ENCODE data around the gene DNAH7.
"Not testable (repeated sequence)": the region's sequence is repeated elsewhere in the genome, so short reads cannot be mapped to it uniquely, and the experiment has no call there.

DNAH7 gene

DNA sequence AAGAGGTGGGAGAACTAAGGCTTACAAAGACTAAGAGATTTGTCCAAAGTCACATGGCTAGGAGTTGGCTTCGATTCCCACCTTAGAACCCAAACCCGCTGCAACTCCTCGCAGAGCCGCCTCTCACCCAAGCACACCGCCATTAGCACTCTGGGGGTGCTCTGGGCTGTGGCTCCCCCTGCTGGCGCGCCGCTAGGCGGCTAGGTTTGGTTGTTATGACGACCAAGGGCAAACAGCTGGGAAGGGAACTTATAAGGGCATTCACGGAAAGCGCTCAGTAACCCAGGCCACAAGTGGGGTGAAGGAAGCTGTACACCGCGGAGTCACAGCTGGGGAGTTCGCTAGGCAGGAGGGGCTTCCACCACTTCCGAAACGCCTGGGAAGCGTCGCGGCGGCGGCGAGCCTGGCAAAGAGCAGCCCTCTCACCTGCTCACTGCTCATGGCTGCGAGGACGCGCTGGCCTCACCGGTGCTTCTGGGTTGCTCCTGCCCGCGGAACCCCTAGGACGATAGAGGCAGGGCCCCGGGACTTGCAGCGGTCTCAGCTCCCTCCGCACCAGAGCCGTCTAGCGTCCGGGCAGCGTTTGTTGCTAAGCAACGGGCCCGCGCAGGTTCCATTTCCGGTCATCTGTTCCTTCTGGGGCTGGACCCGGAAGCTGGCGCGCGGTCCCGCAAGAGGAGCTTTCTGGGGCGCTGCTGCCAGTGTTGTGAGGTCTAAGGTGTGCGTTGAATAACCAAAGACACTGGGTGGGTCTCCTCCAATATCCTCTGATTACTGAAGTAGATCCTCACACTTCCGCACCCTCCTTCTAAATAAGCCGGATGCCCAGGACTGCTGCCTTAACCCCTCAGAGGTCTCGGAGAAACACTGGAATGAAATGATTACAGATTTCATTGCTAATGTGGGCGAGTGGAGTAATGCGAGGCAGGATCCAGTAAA lies at the start of gene DNAH7:
DNAH7 (minus strand) TSS at position 567 of the 939 bp plus-strand sequence; CDS start at position 441, 126 bp downstream.
- peak; percentile 90 for DNase-seq (ENCODE audit: low spot score)

DNA sequence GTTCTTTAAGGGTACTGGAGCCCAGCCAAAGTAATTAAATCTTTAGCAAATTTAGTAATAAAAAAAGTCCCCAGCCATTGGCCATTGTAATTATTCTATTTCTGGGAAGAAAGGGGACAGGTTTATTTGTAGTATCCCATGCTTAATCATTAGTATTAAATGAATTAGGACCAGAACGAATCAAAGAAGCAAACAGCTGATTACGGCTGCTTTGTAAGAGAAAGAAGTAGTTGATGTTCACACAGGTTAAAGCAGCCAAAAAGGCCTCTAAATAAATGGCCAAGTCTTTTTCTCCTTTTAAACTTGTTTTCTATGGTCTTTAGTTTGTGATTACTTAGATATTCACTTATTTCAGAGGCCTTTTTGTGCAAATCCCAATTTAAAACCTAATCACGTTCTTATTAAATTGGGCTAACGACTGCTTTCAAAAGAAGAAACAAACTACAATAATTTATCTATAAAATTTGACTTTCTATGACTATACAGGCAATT lies 48.6 kb upstream of the DNAH7 start:
- DNase-seq (ENCODE audit: low spot score): no peak

DNA sequence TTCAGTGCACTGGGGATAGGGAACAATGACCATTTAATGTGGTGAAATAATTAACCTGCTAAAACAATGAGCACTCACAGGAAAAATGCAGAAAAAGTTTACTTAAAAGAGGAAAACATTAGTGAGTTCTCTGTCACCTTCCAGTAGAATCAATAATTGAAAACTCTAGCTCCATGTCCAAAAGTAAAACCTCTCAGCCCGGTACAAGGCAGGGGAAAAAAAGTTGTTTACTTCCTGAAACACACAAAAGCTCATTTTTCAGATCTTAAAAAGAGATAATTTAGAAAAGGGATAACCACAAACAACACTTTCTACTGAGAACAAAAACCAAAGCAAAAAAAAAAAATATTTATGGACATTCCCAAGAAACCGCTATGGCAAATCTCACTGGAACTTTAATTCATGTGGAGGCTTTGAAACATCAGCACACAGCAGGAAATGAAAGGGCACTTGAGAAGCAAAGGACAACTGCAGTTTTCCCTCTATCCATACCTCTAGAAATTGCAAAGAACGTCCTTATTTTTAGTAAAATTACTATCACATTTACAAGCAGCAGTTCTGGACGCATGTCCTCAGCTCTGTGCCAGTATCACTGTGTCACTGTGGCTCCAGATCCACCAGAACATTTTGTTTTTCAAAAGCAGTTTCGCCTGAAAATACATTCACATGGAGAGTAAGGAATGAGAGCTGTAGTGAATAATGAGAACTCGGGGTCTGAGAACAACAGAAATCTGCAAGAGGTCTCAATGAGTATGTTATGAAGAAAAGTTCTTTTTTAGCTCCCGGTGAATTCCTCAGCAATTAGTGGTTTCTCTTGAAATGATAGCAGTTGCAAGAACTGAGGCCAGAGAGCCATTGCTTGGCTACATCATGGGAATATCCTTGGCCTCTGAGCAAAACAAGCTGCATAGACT lies 44.7 kb upstream of the DNAH7 start:
- DNase-seq (ENCODE audit: low spot score): no peak

DNA sequence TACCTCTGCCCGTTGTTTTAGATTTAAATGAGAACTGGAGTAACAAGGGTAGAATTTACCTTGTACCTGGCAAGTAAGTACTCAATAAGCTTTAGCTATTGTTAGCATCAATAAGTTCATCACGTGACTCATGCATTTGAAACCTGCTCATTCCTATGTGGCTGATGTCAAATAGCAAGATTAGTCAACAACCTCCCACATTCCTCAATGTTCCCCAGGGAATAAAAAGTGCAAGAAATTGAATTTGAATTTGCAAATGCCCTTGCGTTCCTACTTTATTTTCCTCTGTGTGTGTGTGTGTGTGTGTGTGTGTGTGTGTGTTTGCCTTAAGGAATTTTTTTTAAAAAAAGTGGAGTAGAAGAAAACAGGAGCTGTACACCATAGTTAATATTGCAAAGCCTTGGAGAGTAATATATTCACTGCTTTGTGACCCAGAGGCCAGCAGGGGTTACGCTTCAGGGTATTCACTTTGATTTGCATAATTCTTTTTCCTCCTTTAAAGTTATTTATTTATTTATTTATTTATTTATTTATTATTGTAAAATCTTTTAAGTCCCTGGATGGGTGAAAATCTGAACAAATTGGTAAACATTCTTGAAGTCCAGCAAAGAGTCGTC lies 43.9 kb upstream of the DNAH7 start:
- no peak for DNase-seq (ENCODE audit: low spot score)

DNA sequence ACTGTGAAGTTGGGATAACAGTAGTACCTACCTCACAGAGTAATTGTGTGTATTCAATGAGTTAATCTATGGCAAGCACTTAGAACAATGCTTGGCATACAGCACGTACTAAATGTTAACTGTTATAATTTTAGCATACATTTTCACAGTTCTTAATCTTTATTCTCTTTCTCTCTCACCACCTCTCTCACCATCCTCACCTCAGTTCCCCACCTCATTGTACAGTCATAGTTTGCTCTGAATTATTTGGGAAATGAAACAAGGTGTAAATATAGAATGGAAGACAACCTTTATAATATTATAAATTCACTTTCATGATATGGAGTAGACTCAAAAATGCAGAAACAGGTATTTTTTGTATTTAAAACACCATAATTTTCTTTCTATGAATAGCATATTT lies 40.0 kb upstream of the DNAH7 start:
- DNase-seq (ENCODE audit: low spot score): no peak

DNA sequence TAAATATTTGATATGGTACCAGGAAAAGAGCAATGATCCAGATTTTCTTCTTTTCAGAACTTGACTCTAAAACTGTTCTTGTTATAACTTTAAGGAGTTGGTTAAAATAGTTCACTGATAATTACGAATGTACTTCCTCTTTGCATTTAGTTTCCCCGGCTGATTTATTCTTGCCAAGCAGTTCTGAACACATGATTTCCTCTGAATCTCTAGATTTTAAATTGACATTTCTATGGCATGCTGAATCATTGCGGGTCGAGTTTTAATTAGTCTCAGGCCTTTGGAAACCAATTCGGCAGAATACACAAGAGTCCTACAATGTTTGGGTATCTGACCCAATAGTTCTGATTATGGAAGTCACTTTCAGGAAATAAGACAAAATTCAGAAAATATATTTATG lies 37.3 kb upstream of the DNAH7 start:
- no peak for DNase-seq (ENCODE audit: low spot score)

DNA sequence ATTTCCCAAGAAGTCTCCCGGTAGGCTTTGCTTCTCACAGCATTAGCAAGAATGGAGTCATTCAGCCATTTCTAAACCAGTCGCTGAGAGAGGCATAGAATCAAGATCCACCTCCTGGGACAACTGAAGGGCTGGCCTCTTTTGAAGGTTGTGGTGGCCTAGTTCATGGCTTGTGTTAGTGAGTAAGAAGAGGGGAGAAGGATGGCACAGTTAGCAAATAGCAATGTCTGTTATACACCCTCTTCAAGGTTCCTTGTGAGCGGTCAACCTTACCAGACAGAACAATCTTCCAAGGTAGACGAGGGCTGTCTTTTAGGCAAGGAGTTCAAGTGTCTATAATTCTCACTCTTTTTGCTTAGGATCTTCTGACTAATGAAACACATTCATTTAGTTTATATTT lies 35.4 kb upstream of the DNAH7 start:
- no peak for DNase-seq (ENCODE audit: low spot score)

DNA sequence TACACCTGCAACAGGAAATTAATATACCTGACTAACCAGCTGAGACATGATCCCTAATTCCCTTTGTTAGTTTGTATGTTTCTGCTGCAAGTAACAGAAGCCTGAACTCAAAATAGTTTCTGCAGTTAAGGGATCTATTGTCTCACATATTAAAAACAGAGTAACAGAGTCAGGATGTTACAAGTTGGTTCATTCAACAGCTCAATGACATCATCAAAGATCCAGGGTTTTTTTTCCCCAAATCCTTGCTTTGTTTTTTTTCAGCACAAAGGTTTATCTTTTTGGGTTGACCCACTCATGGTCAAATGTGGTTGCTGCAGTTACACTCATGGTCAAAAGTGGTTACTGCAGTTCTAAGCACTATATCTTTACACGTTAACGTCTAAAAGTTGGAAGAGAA lies 35.0 kb upstream of the DNAH7 start:
- DNase-seq (ENCODE audit: low spot score): no peak

DNA sequence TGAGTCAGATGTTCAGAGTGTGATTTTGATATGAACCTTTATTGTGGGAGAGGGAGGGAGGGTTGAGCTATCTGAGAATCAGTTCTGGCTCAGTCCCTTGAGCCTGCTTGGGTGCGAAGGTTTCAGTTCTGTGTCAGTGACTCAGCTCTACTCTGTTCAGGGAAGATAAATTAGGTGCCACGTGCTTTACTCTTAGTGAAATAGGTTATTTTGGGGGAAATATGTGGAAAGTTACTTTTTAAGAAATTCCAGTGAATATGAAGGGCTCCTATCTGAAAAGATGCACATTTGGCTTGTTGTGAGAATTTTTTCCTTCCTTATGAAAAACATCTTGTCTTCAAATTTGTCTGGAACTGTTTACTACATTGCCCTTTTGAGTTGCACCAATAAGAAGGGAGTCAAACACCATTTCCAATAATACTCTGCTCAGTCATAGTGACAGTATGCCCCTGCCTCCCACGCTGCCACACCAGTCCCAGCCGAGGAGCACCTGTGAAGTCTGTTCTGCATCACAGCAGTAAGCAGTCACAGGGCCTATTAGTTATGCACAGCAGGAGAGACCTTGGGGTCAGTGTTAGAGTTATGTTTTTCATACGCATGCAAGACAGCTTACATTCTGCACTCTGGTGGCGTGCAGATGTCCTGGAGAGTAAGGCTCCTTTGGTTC lies 32.8 kb upstream of the DNAH7 start:
- no peak for DNase-seq (ENCODE audit: low spot score)

DNA sequence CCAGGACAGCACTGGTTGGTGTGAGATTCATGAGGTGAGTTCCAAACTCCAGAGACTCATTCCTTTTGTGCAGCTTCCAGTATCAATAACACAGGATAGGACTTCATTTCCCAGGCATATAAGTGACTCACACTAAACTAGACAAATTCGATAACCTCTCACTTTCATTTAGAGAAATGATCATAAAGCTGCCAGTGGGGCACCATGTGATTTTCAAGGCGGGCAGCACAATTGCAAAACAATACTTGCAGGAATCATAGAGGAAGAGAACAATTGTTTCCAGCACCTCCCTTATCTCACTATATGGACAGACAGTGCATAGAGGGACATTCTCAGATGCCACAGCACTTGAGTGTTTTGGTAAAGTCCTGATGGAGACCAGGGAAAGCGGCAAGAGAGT lies 31.3 kb upstream of the DNAH7 start:
- DNase-seq (ENCODE audit: low spot score): no peak

DNA sequence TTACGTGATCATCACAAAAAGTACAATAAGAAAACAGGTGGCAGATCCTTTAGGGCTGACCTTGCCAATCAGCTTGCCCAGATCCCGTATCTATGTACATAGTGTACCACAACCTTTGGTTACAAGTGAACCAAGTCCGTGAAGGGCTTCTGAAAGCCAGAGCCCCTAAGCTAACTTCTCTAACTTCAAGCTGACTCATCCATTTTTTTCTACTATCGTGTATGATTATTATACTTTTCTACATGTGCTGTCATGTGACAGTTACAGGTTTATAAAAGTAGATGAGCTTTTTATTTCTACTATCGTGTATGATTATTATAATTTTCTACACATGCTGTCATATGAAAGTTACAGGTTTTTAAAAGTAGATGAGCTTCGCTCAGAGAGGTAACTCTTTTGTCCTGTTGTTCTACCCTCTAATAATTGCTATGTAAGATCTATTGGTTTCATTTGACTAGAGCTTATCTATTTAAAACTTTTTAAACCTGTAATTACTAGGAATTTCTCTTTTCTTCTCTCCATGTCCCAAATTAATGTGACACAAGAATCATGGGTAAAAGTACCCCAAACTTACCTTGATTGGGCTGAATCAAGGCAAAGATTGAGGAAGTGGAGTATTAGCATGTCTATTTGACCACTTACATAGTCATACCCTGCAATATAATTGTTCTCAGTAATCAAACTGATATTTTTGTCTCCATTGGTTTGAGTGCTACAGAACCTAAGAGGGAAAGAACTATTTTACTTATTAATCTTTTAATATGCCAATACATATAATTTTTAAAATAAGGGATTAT lies 29.4 kb upstream of the DNAH7 start:
- no peak for DNase-seq (ENCODE audit: low spot score)

DNA sequence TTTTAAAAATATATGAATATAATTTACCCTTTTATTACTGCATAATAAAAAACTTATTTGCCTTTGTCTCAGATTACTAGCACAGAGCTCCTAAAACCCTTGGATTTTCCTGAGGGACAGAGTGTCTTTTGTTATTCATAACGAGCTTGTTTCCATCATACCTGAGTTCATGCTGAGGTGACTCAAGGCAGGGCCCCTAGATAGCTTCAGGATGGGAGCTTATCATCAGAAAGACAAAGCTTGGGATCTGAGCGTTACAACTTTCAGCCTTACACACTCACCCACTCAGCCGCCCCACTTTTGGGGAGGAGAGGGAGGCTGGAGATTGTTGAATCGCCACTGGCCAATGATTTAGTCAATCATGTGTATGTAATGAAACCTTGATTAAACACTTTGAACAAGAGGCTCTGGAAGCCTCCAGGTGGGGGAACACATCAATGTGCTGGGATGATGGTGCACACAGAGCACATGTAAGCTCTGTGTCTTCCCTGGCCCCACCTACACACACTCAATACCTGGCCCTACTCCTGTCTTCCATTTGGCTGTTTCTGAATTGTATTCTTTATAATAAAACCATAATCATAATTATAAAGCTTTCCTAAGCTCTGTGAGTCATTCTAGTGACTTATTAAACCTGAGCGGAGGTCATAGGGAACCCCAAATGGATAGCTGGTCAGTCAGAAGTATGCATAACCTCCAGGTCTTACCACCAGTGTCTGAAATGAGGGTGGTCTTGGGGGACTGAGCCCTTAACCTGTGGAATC lies 28.5 kb upstream of the DNAH7 start:
- DNase-seq (ENCODE audit: low spot score): no peak

DNA sequence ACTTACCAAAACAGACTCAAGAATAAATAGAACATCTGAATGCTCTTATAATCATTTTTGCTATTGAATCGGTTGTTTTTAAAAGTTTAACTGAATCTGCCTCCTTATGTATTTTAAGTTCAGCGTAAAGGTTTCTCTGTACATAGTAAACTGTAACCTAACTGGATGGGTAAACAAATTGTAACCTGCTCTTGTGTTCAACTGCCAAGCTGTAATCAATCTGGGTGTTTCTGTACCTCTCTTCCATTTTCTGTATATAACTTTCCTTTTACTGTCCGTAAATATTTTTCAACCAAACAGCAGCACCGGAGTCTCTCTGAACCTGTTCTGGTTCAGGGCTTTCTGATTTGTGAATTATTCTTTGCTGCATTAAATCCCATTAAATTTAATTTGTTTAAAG lies 27.6 kb upstream of the DNAH7 start:
- DNase-seq (ENCODE audit: low spot score): no peak

DNA sequence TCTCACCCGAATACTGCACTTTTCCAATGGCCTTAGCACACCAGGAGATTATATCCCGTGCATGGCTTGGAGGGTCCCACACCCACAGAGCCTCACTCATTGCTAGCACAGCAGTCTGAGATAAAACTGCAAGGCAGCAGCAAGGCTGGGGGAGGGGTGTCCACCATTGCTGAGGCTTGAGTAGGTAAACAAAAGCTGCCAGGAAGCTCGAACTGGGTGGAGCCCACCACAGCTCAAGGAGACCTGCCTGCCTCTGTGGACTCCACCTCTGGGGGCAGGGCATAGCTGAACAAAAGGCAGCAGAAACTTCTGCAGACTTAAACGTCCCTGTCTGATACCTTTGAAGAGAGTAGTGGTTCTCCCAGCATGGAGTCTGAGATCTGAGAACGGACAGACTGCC lies 20.8 kb upstream of the DNAH7 start:
- DNase-seq (ENCODE audit: low spot score): not testable (repeated sequence)

DNA sequence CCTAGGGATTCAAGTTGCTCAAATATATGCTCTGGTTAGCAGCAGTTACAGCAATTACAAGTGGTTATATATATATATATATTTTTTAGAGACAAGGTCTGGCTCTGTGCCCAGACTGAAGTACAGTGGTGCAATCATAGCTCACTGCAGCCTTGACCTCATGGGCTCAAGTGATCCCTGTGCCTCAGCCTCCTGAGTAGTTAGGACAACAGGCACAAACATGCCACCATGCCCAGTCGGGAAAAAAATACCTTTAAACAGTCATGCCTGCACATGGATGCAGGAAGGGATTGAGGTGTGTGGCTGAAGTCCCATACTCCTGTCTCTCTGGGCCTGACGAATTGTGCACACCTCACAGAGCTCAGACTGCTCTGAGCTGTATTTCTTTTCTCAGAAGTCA lies 19.6 kb upstream of the DNAH7 start:
- no peak for DNase-seq (ENCODE audit: low spot score)

DNA sequence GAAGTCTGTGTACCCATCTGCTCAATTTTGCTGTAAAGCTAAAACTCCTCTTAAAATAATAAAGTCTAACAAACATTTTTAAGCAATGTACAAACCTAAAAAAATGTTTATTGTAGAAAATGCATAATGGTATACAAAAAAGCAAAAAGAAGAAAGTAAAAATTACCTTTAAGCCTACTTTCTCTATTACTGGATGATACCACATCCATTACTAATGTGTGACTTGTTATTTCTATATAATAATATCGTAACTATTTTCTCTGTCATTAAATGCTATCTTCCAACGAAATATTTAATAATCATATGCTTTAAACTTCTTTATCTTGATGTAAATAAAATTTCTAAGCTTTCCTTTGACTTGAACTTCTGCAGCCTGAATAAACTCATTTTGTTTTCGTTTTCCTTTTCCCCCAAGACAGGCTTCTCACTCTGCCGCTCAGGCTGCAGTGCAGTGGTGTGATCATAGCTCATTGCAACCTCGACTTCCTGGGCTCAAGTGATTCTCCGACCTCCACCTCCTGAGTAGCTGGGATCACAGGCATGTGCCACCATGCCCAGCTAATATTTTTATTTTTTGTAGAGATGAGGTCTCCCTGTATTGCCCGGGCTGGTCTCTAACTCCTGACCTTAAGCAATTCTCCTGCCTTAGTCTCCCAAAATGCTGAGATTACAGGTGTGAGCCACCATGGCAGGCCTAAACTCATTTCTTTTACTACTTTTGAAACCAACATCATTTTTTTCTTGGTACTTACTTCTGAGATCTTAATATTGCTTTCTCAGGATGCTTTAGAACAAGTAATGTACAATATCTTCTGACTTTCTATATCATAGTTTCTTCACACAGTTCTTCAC lies 18.1 kb upstream of the DNAH7 start:
- DNase-seq (ENCODE audit: low spot score): no peak

DNA sequence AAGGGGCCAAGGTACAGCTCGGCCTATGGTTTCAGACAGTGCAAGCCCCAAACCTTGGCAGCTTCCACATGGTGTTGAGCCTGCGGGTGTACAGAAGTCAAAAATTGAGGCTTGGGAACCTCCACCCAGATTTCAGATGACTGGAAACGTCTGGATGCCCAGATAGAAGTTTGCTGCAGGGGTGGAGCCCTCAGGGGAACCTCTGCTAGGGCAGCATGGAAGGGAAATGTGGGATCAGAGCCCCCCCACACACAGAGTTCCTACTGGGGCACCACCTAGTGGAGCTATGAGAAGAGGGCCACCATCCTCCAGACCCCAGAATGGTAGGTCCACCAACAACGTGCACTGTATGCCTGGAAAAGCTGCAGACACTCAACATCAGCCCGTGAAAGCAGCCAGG lies 15.0 kb upstream of the DNAH7 start:
- DNase-seq (ENCODE audit: low spot score): no peak

DNA sequence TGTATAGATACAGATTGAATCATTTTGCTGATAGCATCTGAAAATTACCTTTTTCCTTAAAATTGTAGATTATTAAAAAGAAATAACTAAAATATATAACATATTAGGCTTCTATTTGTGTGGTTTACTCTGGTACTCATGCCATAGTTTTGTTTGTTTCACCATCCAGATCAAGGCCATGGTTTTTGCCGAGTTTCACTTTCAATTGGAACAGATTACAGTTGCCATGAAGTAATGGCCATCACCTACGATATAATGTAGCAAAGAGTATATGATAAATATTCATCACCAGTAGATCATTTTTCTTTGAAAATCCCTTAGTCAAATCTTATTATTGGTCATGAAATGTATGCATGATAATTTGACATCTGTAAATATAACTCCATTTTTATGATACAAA lies 11.9 kb upstream of the DNAH7 start:
- DNase-seq (ENCODE audit: low spot score): no peak

DNA sequence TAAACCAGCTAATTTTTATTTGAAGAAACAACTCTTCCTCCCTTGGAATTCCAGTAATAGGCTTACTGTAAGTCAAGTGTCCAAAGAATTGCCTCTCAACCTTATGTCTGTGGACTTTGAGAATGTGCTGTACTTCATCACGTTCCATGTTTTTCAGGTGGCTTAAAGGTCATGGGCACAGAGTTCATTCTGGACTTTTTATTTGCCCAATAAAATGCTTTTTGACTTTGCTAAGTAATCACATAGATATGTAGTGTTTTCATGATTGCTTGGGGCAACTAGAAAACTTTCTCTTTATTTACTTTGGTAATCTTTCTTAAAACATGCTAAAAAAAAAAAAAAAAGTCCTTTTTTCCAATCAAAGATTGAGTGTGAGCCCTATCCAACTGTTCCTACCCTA lies 10.4 kb upstream of the DNAH7 start:
- no peak for DNase-seq (ENCODE audit: low spot score)

Data from ecto neural progenitor cell (in vitro differentiated cells).